Measurements from ENCODE around the gene SLC25A23. TPM values are rescaled to one million over a fixed set of nuclear protein-coding genes. Genes with fewer than 3 reads are reported as not detected.

Gene SLC25A23
- total and polyA plus RNA-seq, 9 of the 15 experiments (the other 6 are each of a cell fraction or from before 2014, with no cell fraction given): 6.1 to 72.0 (median 26.6) TPM

- TF ChIP-seq FOXK2 (conservative IDR thresholded peaks at IDR 0.05 in 1 of 2, IDR thresholded peaks at IDR 0.05 in 1 of 2; ENCODE audit: low read depth in 2 of 2): peak in 1 of 2 experiments; percentile 87; a peak in 3 of 4 replicates
- TF ChIP-seq HMG20B (CRISPR knock-in tag; IDR thresholded peaks at IDR 0.05): no peak
- no peak for TF ChIP-seq U2AF1 (optimal IDR thresholded peaks at IDR 0.05; ENCODE audit: low read depth, low read length)
- no peak for TF ChIP-seq HNRNPL (IDR thresholded peaks at IDR 0.05; ENCODE audit: low read depth, low read length)
- peak; percentile 84; the same call in 1 of the 2 replicates for TF ChIP-seq ERF (CRISPR knock-in tag; IDR thresholded peaks at IDR 0.05)
- 0 out of 2 replicates have a peak, but pooled peaks have one; percentile 43 for TF ChIP-seq SUPT5H (IDR thresholded peaks at IDR 0.05)
- no peak for TF ChIP-seq HDAC1 (IDR thresholded peaks at IDR 0.05)
- no peak for TF ChIP-seq ZNF696 (CRISPR knock-in tag; conservative IDR thresholded peaks at IDR 0.05)
- TF ChIP-seq ZNF699 (CRISPR knock-in tag; IDR thresholded peaks at IDR 0.05; ENCODE audit: insufficient replicate concordance): no peak
- no peak for TF ChIP-seq MIER1 (IDR thresholded peaks at IDR 0.05; ENCODE audit: low read depth)
- TF ChIP-seq FOXM1 (IDR thresholded peaks at IDR 0.05; ENCODE audit: low read depth): peak; percentile 77
- TF ChIP-seq FOXM1 (CRISPR knock-in tag; IDR thresholded peaks at IDR 0.05; ENCODE audit: low read depth): peak; percentile 95
- 0 out of 2 replicates have a peak, but pooled peaks have one; percentile 58 for TF ChIP-seq RFX7 (CRISPR knock-in tag; IDR thresholded peaks at IDR 0.05)
- TF ChIP-seq SIN3B (IDR thresholded peaks at IDR 0.05; ENCODE audit: low read depth): no peak
- TF ChIP-seq IFI16 (CRISPR knock-in tag; IDR thresholded peaks at IDR 0.05): peak; percentile 58; the same call in 1 of the 2 replicates
- TF ChIP-seq ELF2 (CRISPR knock-in tag; IDR thresholded peaks at IDR 0.05): no peak
- no peak; the same call in 1 of the 2 replicates for TF ChIP-seq DIDO1 (tag; IDR thresholded peaks at IDR 0.05; ENCODE audit: low read depth)
- 0 out of 2 replicates have a peak, but pooled peaks have one; percentile 44 for TF ChIP-seq ZBTB7A (IDR thresholded peaks at IDR 0.05; ENCODE audit: borderline replicate concordance, control insufficient read depth, low read depth, low read length)
- no peak for TF ChIP-seq THRAP3 (IDR thresholded peaks at IDR 0.05; ENCODE audit: borderline replicate concordance)
- TF ChIP-seq TSHZ1 (CRISPR knock-in tag; IDR thresholded peaks at IDR 0.05): peak; percentile 67; the same call in 1 of the 2 replicates
- TF ChIP-seq HBP1 (CRISPR knock-in tag; IDR thresholded peaks at IDR 0.05): 0 out of 2 replicates have a peak, but pooled peaks have one; percentile 57
- no peak for TF ChIP-seq CSDE1 (IDR thresholded peaks at IDR 0.05)
- peak; percentile 48; the same call in 1 of the 2 replicates for TF ChIP-seq ZNF449 (CRISPR knock-in tag; IDR thresholded peaks at IDR 0.05)
These were observed 34.5 kb downstream of the SLC25A23 start (continued) for GRCh38 chr19:6424939-6425731.

All from K562 (cell line).